ENCODE results near the gene TJP2. TPM values are rescaled to one million over a fixed set of nuclear protein-coding genes. Genes with fewer than 3 reads are reported as not detected.
A peak's percentile ranks its signal among the peaks of the same experiment; 100 is the strongest.

The TJP2 gene
- total RNA-seq, 1 donor from 2014 or later, result 35.5 TPM

DNA sequence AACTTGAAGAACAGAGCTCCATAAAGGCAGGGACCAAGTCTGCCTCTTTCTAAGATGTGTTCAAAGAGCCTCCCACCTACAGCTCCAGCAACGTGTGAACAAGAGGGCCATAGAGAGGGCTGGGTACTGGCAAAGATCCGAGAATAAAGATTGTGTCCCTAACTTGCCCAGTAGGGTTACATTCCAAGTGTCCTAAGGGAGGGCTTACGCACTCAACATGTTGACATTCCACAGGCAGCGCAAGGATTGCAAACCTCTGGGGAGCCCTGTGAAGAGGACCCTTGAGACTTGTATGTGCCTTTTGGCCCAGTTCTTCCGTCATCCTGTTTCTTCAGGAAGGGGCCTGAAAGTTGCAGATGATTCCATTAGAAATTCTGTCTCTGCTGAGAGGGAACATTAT is 102.7 kb downstream of the TJP2 start:
- no peaks in the 10 kb centered on the region for H4K20me1 ChIP-seq (ENCODE audit: low read depth)
- H3F3A ChIP-seq (ENCODE audit: low read depth), result peaks cover 1% of the 10 kb centered on the region
- no peaks in the 10 kb centered on the region for H3K9me3 ChIP-seq (ENCODE audit: low read depth)
- TF ChIP-seq EZH2 (IDR thresholded peaks at IDR 0.05) (no peak), EZH2phosphoT487 (IDR thresholded peaks at IDR 0.05) (no peak)
- TF ChIP-seq, protein P1, sequence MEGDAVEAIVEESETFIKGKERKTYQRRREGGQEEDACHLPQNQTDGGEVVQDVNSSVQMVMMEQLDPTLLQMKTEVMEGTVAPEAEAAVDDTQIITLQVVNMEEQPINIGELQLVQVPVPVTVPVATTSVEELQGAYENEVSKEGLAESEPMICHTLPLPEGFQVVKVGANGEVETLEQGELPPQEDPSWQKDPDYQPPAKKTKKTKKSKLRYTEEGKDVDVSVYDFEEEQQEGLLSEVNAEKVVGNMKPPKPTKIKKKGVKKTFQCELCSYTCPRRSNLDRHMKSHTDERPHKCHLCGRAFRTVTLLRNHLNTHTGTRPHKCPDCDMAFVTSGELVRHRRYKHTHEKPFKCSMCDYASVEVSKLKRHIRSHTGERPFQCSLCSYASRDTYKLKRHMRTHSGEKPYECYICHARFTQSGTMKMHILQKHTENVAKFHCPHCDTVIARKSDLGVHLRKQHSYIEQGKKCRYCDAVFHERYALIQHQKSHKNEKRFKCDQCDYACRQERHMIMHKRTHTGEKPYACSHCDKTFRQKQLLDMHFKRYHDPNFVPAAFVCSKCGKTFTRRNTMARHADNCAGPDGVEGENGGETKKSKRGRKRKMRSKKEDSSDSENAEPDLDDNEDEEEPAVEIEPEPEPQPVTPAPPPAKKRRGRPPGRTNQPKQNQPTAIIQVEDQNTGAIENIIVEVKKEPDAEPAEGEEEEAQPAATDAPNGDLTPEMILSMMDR (IDR thresholded peaks at IDR 0.05), result no peak
- no peak overlapping the region for H3K4me3 ChIP-seq
- no peaks in the 10 kb centered on the region for H3K27me3 ChIP-seq
- H3K4me1 Mint-ChIP-seq, result no peaks in the 10 kb centered on the region
- H3K79me2 ChIP-seq (ENCODE audit: low read depth), result no peaks in the 10 kb centered on the region
- no peak overlapping the region for H3K9ac ChIP-seq
- no peak for DNase-seq (ENCODE audit: low spot score)
- H3K27me3 Mint-ChIP-seq (ENCODE audit: insufficient read depth, low read depth), result peaks cover 4% of the 10 kb centered on the region
- H2AFZ ChIP-seq (replicated peaks), result no peak overlapping the region
- H3K9me3 Mint-ChIP-seq, result peaks cover 19% of the 10 kb centered on the region
- H3K4me3 Mint-ChIP-seq, result no peak overlapping the region
- H3K27ac ChIP-seq, result no peak overlapping the region
- no peaks in the 10 kb centered on the region for H3K36me3 ChIP-seq
- peaks cover 6% of the 10 kb centered on the region for H3K36me3 Mint-ChIP-seq
- no peak overlapping the region for H3K27ac Mint-ChIP-seq
- H3K4me1 ChIP-seq, result no peaks in the 10 kb centered on the region
- H3K4me2 ChIP-seq, result no peak overlapping the region

DNA sequence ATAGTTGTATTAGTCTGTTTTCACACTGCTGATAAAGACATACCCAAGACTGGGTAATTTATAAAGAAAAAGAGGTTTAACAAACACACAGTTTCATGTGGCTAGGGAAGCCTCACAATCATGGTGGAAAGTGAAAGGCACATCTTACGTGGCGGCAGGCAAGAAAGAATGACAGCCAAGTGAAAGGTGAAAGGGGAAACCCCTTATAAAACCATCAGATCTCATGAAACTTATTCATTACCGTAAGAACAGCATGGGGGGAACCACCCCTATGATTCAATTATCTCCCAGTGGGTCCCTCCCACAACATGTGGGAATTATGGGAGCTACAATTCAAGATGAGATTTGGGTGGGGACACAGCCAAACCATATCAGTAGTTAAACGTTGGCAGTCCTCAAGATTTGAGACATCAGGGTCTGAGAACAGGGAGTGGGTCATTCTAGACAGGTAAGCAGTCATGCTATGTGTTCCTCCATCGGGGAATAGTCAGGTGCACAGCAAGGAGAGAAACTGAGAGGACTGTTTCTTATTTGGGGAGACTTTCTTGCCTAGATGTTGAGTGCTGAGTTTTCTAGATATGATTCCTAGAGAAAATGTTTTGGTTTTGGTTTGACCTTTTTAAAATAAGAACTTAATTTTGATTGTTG is 105.1 kb downstream of the TJP2 start:
- no peaks in the 10 kb centered on the region for H3K79me2 ChIP-seq (ENCODE audit: low read depth)
- Mint-ChIP-seq H3K36me3 (peaks cover 8% of the 10 kb centered on the region), H3K4me3 (peak overlapping the region; percentile 2), H3K4me1 (peaks cover 15% of the 10 kb centered on the region), H3K9me3 (peaks cover 22% of the 10 kb centered on the region), H3K27me3 (ENCODE audit: insufficient read depth, low read depth) (peaks cover 4% of the 10 kb centered on the region), H3K27ac (no peak overlapping the region)
- no peaks in the 10 kb centered on the region for H3K9me3 ChIP-seq (ENCODE audit: low read depth)
- H2AFZ ChIP-seq (replicated peaks), result no peak overlapping the region
- no peak overlapping the region for H3K9ac ChIP-seq
- no peak overlapping the region for H3K4me2 ChIP-seq
- no peaks in the 10 kb centered on the region for H4K20me1 ChIP-seq (ENCODE audit: low read depth)
- TF ChIP-seq, protein P1 (IDR thresholded peaks at IDR 0.05), result no peak
- no peak for TF ChIP-seq EZH2 (IDR thresholded peaks at IDR 0.05)
- no peak for TF ChIP-seq EZH2phosphoT487 (IDR thresholded peaks at IDR 0.05)
- DNase-seq (ENCODE audit: low spot score), result no peak
- no peaks in the 10 kb centered on the region for H3K36me3 ChIP-seq
- no peak overlapping the region for H3K27ac ChIP-seq
- H3K4me3 ChIP-seq, result no peak overlapping the region
- H3F3A ChIP-seq (ENCODE audit: low read depth), result peaks cover 22% of the 10 kb centered on the region
- H3K4me1 ChIP-seq, result peaks cover 17% of the 10 kb centered on the region
- no peaks in the 10 kb centered on the region for H3K27me3 ChIP-seq

DNA sequence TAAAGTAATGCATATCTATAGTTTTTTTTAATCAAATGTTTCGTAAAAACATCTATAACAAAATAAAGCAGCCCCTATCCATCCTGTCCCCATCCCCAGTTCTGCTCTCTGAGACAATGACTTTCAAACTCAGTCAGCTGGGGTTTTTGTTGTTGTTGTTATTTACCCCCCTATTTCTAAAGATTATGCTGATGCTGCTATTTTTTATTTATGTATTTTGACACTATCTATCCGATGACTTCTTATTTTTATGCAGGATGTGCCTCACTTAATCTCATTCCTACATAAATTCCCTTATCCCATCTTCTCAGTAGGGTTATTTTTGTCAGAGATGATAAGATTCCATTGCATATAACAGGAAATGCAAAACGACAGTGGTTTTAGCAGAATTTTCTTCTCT is 105.7 kb downstream of the TJP2 start:
- no peaks in the 10 kb centered on the region for H3K27me3 ChIP-seq
- no peak overlapping the region for H3K27ac ChIP-seq
- H3K4me2 ChIP-seq, result no peak overlapping the region
- Mint-ChIP-seq H3K9me3 (peaks cover 26% of the 10 kb centered on the region), H3K4me3 (no peak overlapping the region), H3K36me3 (peaks cover 10% of the 10 kb centered on the region), H3K27ac (no peak overlapping the region), H3K4me1 (peaks cover 15% of the 10 kb centered on the region), H3K27me3 (ENCODE audit: insufficient read depth, low read depth) (peaks cover 3% of the 10 kb centered on the region)
- H3F3A ChIP-seq (ENCODE audit: low read depth), result peaks cover 22% of the 10 kb centered on the region
- no peak for TF ChIP-seq EZH2 (IDR thresholded peaks at IDR 0.05)
- no peak for TF ChIP-seq EZH2phosphoT487 (IDR thresholded peaks at IDR 0.05)
- TF ChIP-seq, protein P1 (IDR thresholded peaks at IDR 0.05), result no peak
- no peaks in the 10 kb centered on the region for H3K79me2 ChIP-seq (ENCODE audit: low read depth)
- H3K9ac ChIP-seq, result no peak overlapping the region
- DNase-seq (ENCODE audit: low spot score), result no peak
- no peaks in the 10 kb centered on the region for H4K20me1 ChIP-seq (ENCODE audit: low read depth)
- H3K4me1 ChIP-seq, result peaks cover 17% of the 10 kb centered on the region
- no peaks in the 10 kb centered on the region for H3K36me3 ChIP-seq
- no peak overlapping the region for H3K4me3 ChIP-seq
- no peaks in the 10 kb centered on the region for H3K9me3 ChIP-seq (ENCODE audit: low read depth)
- H2AFZ ChIP-seq (replicated peaks), result no peak overlapping the region

All from neural progenitor cell (in vitro differentiated cells).